H1 (cell line): ENCODE measurements around the gene FUNDC2. TPM values are rescaled to one million over a fixed set of nuclear protein-coding genes. Genes with fewer than 3 reads are reported as not detected.

ENCODE experiments used
- CTCF ChIA-PET: fragments of 300-600 bp; sonication (Branson Sonifier 250); formaldehyde crosslinking; loops from one replicate; lab custom pipeline; 2021; ENCODE audit not compliant: partially characterized antibody; lab: Charles Lee
- POLR2A ChIA-PET: fragments of 300-600 bp; sonication (Branson Sonifier 250); formaldehyde crosslinking; loops from one replicate; lab custom pipeline; 2021; ENCODE audit warnings: inconsistent platforms; ENCODE audit not compliant: partially characterized antibody; lab: Charles Lee
- DNase-seq, 2 experiments: peaks; one replicate each; pipeline versions ENCODE4 v3.0.0 to v3.0.0-alpha.2; 2010 to 2022; ENCODE audit warnings: low spot score in 2 of 2, low read depth in 1 of 2, mixed read lengths in 1 of 2
- FAIRE-seq: peaks from 2 replicates; lab custom pipeline; 2011; peaks lifted over from hg19 to GRCh38; lab: Jason Lieb, UNC
- H2AFZ ChIP-seq: 2 replicates; pipeline ENCODE4 v1.8.1; 2012; ENCODE audit warnings: low read length, inconsistent platforms
- H2AK5ac ChIP-seq: 2 replicates; pipeline ENCODE4 v1.6.1; 2013; ENCODE audit warnings: low read depth, low read length
- H2BK120ac ChIP-seq: replicated peaks from 2 replicates; pipeline ENCODE3; 2013; ENCODE audit warnings: low read depth, low read length, inconsistent platforms
- H2BK12ac ChIP-seq: 2 replicates; pipeline ENCODE4 v1.6.1; 2013; ENCODE audit warnings: low read depth, low read length
- H2BK15ac ChIP-seq: 2 replicates; pipeline ENCODE4 v1.6.1; 2013; ENCODE audit warnings: low read length
- H2BK20ac ChIP-seq: 2 replicates; pipeline ENCODE4 v1.6.1; 2013; ENCODE audit warnings: low read length
- H2BK5ac ChIP-seq: 2 replicates; pipeline ENCODE4 v1.6.1; 2013; ENCODE audit warnings: low read depth, low read length
- H3K14ac ChIP-seq: 2 replicates; pipeline ENCODE4 v1.6.1; 2013; ENCODE audit warnings: inconsistent platforms; ENCODE audit not compliant: insufficient read length
- H3K18ac ChIP-seq: 2 replicates; pipeline ENCODE4 v1.6.1; 2013; ENCODE audit warnings: low read length; ENCODE audit errors: extremely low read depth
- H3K23ac ChIP-seq: 2 replicates; pipeline ENCODE4 v1.6.1; 2013; ENCODE audit warnings: inconsistent platforms; ENCODE audit not compliant: insufficient read length
- H3K23me2 ChIP-seq: 2 replicates; pipeline ENCODE4 v1.6.1; 2013; ENCODE audit warnings: low read depth, low read length
- H3K27ac ChIP-seq: 2 replicates; pipeline ENCODE4 v1.6.1; 2011; ENCODE audit warnings: low read depth, low read length, inconsistent platforms
- H3K27me3 ChIP-seq, 4 experiments: replicated peaks in 1 of 4; 1 replicate in 1 of 4; 2 replicates in 3 of 4; pipeline versions ENCODE4 v1.6.1 to v1.8.1; 2011 to 2013; ENCODE audit warnings: low read length in 3 of 4, mild to moderate bottlenecking in 3 of 4, inconsistent platforms in 2 of 4, mixed read lengths in 2 of 4, moderate library complexity in 1 of 4; ENCODE audit not compliant: control insufficient read depth in 3 of 4, insufficient read depth in 3 of 4; ENCODE audit errors: extremely low read depth in 1 of 4
- H3K36me3 ChIP-seq, 4 experiments: 2 replicates each; pipeline versions ENCODE4 v1.6.1 to v1.8.1; 2011 to 2013; ENCODE audit warnings: mild to moderate bottlenecking in 4 of 4, low read length in 3 of 4, moderate library complexity in 2 of 4, control low read depth in 1 of 4, inconsistent platforms in 1 of 4; ENCODE audit not compliant: insufficient read depth in 4 of 4, control insufficient read depth in 2 of 4
- H3K4ac ChIP-seq: replicated peaks from 2 replicates; pipeline ENCODE3; 2013; ENCODE audit warnings: low read length, low read depth, mixed read lengths, inconsistent platforms; ENCODE audit not compliant: insufficient read length
- H3K4me1 ChIP-seq, 4 experiments: replicated peaks in 1 of 4; 1 replicate in 1 of 4; 2 replicates in 3 of 4; pipeline versions ENCODE4 v1.6.1 to v1.8.1; 2011 to 2013; ENCODE audit warnings: low read length in 3 of 4, inconsistent platforms in 2 of 4, mixed read lengths in 1 of 4; ENCODE audit not compliant: insufficient read depth in 4 of 4, control insufficient read depth in 3 of 4
- H3K4me2 ChIP-seq, 2 experiments: 2 replicates each; pipeline versions ENCODE4 v1.6.1 to v1.8.1; 2011 to 2013; ENCODE audit warnings: low read depth in 2 of 2, low read length in 2 of 2, control low read depth in 1 of 2, inconsistent platforms in 1 of 2, mild to moderate bottlenecking in 1 of 2; ENCODE audit not compliant: insufficient read depth in 1 of 2
- H3K4me3 ChIP-seq, 4 experiments: fragments of 200-600, 300-600 bp in 1 of 4; sonication (generic), shearing (Covaris generic), sonication (Bioruptor Twin) in 1 of 4; 2 replicates each; pipeline versions ENCODE4 v1.5.1 to v1.8.1; 2011 to 2016; ENCODE audit warnings: low read length in 4 of 4, low read depth in 3 of 4, control low read depth in 2 of 4, inconsistent platforms in 2 of 4, mild to moderate bottlenecking in 2 of 4, mixed read lengths in 1 of 4, moderate library complexity in 1 of 4; ENCODE audit not compliant: insufficient read depth in 2 of 4; ENCODE audit errors: extremely low read depth in 1 of 4
- H3K56ac ChIP-seq: replicated peaks from 2 replicates; pipeline ENCODE3; 2013; ENCODE audit warnings: low read depth, mild to moderate bottlenecking, mixed read lengths, low read length, inconsistent platforms; ENCODE audit not compliant: insufficient read length
- H3K79me1 ChIP-seq: 2 replicates; pipeline ENCODE4 v1.6.1; 2013; ENCODE audit warnings: low read depth, low read length, control low read depth
- H3K79me2 ChIP-seq, 2 experiments: 2 replicates each; pipeline versions ENCODE4 v1.6.1 to v1.8.1; 2012 to 2013; ENCODE audit warnings: low read length in 2 of 2, mild to moderate bottlenecking in 2 of 2, inconsistent platforms in 1 of 2; ENCODE audit not compliant: insufficient read depth in 2 of 2, control insufficient read depth in 1 of 2
- H3K9ac ChIP-seq, 4 experiments: replicated peaks in 1 of 4; 1 replicate in 1 of 4; 2 replicates in 3 of 4; pipeline versions ENCODE4 v1.6.1 to v1.8.1; 2011 to 2013; ENCODE audit warnings: low read depth in 3 of 4, low read length in 3 of 4, control low read depth in 2 of 4, mild to moderate bottlenecking in 2 of 4, moderate library complexity in 2 of 4, inconsistent platforms in 1 of 4; ENCODE audit errors: extremely low read depth in 1 of 4
- H3K9me3 ChIP-seq, 2 experiments: 2 replicates each; pipeline versions ENCODE4 v1.6.1 to v1.8.1; 2012 to 2013; ENCODE audit warnings: mild to moderate bottlenecking in 2 of 2, moderate library complexity in 2 of 2, control low read depth in 1 of 2, inconsistent platforms in 1 of 2, low read depth in 1 of 2, low read length in 1 of 2, mixed read lengths in 1 of 2; ENCODE audit not compliant: insufficient read depth in 2 of 2
- H4K20me1 ChIP-seq, 2 experiments: replicated peaks in 1 of 2; 2 replicates each; pipeline versions ENCODE3 to v1.8.1; 2011 to 2013; ENCODE audit warnings: inconsistent platforms in 2 of 2, low read length in 2 of 2, mild to moderate bottlenecking in 1 of 2; ENCODE audit not compliant: insufficient read depth in 2 of 2, control insufficient read depth in 1 of 2
- H4K5ac ChIP-seq: 2 replicates; pipeline ENCODE4 v1.6.1; 2013; ENCODE audit warnings: low read length, low read depth, mixed read lengths, inconsistent platforms; ENCODE audit not compliant: insufficient read length
- H4K8ac ChIP-seq: 2 replicates; pipeline ENCODE4 v1.8.0; 2013; ENCODE audit warnings: mild to moderate bottlenecking, moderate library complexity, low read length, inconsistent platforms; ENCODE audit not compliant: insufficient read depth; ENCODE audit errors: extremely low read depth
- H4K91ac ChIP-seq: replicated peaks from 2 replicates; pipeline ENCODE3; 2013; ENCODE audit warnings: low read length, mixed read lengths, inconsistent platforms; ENCODE audit not compliant: insufficient read length
- CHD1 ChIP-seq: IDR thresholded peaks from 2 replicates; pipeline ENCODE4 v1.6.1; 2012; ENCODE audit warnings: low read depth, low read length, improper control_type of control experiment
- CTBP2 ChIP-seq: IDR thresholded peaks from 2 replicates; pipeline ENCODE4 v1.7.0; 2011; ENCODE audit warnings: borderline replicate concordance, mild to moderate bottlenecking, moderate library complexity, mixed read lengths, low read length; ENCODE audit not compliant: insufficient read depth, insufficient read length
- RFX5 ChIP-seq: IDR thresholded peaks from 2 replicates; pipeline ENCODE4 v1.6.1; 2011; ENCODE audit warnings: low read depth, low read length, improper control_type of control experiment, borderline replicate concordance
- SIX5 ChIP-seq: IDR thresholded peaks from 2 replicates; pipeline ENCODE4 v1.6.1; 2011; ENCODE audit warnings: mild to moderate bottlenecking, low read depth, low read length
- WGBS, 2 experiments: shearing (Covaris generic) in 1 of 2; methylation state at CpG; one replicate each; pipeline versions ENCODE4 v1.1.6 to v1.1.7; 2013 to 2015; ENCODE audit warnings: low lambda C conversion rate in 2 of 2, mixed read lengths in 2 of 2, inconsistent platforms in 1 of 2, low coverage in 1 of 2, missing lambda C conversion rate in 1 of 2; ENCODE audit not compliant: insufficient replicate concordance in 2 of 2, insufficient coverage in 1 of 2, insufficient read length in 1 of 2; ENCODE audit errors: extremely low coverage in 1 of 2, missing lambda C conversion rate in 1 of 2; 5-methylcytosine and 5-hydroxymethylcytosine counted together
- polyA plus RNA-seq, 7 experiments: library from polyadenylated mRNA; depleted of rRNA in 3 of 7; stranded (reverse) in 5 of 7; unstranded in 2 of 7; fragments of >200 nt in 5 of 7; fragments of 200-250 nt in 2 of 7; gene quantifications; 1 replicate in 5 of 7; 2 replicates in 1 of 7; 4 replicates in 1 of 7; pipeline versions ENCODE4 v1.2.1 to v1.2.3, GENCODE V29; 2011 to 2013; ENCODE audit warnings: missing spikeins in 2 of 7, mixed read lengths in 2 of 7
- total RNA-seq: library from RNA; stranded (reverse); fragmentation: NEBNext Ultra II Directional; extraction: Animal tissue kit (Norgen Biotek cat#: 25700); gene quantifications from 2 replicates; pipeline ENCODE4 v1.2.1, GENCODE V29; 2021

The FUNDC2 gene
- total and polyA plus RNA-seq, 2 of the 8 experiments (the other 6 are each of a cell fraction or from before 2014, with no cell fraction given): 67.7 to 93.7 TPM

DNA sequence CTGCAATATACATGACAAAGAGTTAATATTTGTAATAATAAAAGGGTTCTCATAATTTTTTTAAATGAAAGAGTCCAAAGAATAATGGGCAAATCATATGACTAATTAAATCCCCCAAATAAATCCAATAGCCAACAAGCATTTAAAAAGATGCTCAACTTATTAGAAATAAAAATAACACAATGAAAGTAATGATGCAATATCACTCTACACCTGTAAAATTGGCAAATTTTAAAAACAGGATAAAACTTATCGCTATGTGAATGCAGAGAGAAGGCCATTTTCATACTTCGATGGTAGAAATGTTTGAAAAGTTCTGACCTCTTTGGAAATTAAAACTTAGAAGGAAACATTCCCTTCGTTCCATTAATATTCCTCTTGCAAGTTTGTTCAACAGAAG, 6.1 kb upstream of the FUNDC2 start:
- ChIA-PET CTCF (no interaction called here), POLR2A (no interaction called here)
- H3K4me1 ChIP-seq: no peaks in the 10 kb centered on the region
- H3K79me1 ChIP-seq: no peaks in the 10 kb centered on the region
- H3K27me3 ChIP-seq: no peaks in the 10 kb centered on the region
- no peak overlapping the region for H4K8ac ChIP-seq
- no peak overlapping the region for H3K23ac ChIP-seq
- H2BK15ac ChIP-seq: no peak overlapping the region
- H2BK120ac ChIP-seq: no peak overlapping the region
- WGBS, 2 experiments: 82% methylated on average over 3 of the region's 3 CpGs; no CpG with 5 or more reads in 1 of the 2 experiments
- no peak overlapping the region for H3K18ac ChIP-seq
- TF ChIP-seq CTBP2: no peak
- no peak for TF ChIP-seq CHD1
- TF ChIP-seq SIX5: no peak
- TF ChIP-seq RFX5: no peak
- H2AK5ac ChIP-seq: no peak overlapping the region
- H2BK5ac ChIP-seq: no peak overlapping the region
- H4K91ac ChIP-seq: no peak overlapping the region
- H3K9me3 ChIP-seq: no peaks in the 10 kb centered on the region
- no peak overlapping the region for H2AFZ ChIP-seq
- H2BK20ac ChIP-seq: no peak overlapping the region
- H3K14ac ChIP-seq: no peak overlapping the region
- no peak overlapping the region for H3K4me3 ChIP-seq
- H3K27ac ChIP-seq: no peak overlapping the region
- no peak overlapping the region for H3K4me2 ChIP-seq
- no peaks in the 10 kb centered on the region for H3K23me2 ChIP-seq
- FAIRE-seq (no peak), DNase-seq (no peak)
- no peak overlapping the region for H4K5ac ChIP-seq
- no peaks in the 10 kb centered on the region for H3K79me2 ChIP-seq
- no peaks in the 10 kb centered on the region for H3K36me3 ChIP-seq
- H3K4ac ChIP-seq: no peak overlapping the region
- H2BK12ac ChIP-seq: no peak overlapping the region
- no peak overlapping the region for H3K56ac ChIP-seq
- H4K20me1 ChIP-seq: no peaks in the 10 kb centered on the region
- H3K9ac ChIP-seq: no peak overlapping the region
